H1 (cell line): ENCODE data around the gene CDK3. TPM values are rescaled to one million over a fixed set of nuclear protein-coding genes. Genes with fewer than 3 reads are reported as not detected.

Experiments used
- BCL11A ChIP-seq, 2 experiments: IDR thresholded peaks; one replicate each; pipeline ENCODE4 v1.6.1; 2011; ENCODE audit warnings: low read depth in 2 of 2, low read length in 2 of 2, mild to moderate bottlenecking in 2 of 2
- CREB1 ChIP-seq: IDR thresholded peaks from 2 replicates; pipeline ENCODE4 v1.6.1; 2012; ENCODE audit warnings: inconsistent platforms
- CTBP2 ChIP-seq: IDR thresholded peaks from 2 replicates; pipeline ENCODE4 v1.7.0; 2011; ENCODE audit warnings: borderline replicate concordance, mild to moderate bottlenecking, moderate library complexity, mixed read lengths, low read length; ENCODE audit not compliant: insufficient read depth, insufficient read length
- HDAC2 ChIP-seq, 2 experiments: fragments of 300-600 bp in 1 of 2; sonication (generic) in 1 of 2; IDR thresholded peaks; 2 replicates each; pipeline ENCODE4 v1.6.1; 2011 to 2012; ENCODE audit warnings: low read depth in 2 of 2, low read length in 2 of 2, mild to moderate bottlenecking in 2 of 2, moderate library complexity in 2 of 2, borderline replicate concordance in 1 of 2, inconsistent platforms in 1 of 2
- KDM1A ChIP-seq: fragments of 200-600, 300-600 bp; sonication (generic); IDR thresholded peaks from 2 replicates; pipeline ENCODE4 v1.7.1; 2016; ENCODE audit warnings: mild to moderate bottlenecking, low read length, borderline replicate concordance
- SP4 ChIP-seq: IDR thresholded peaks from 2 replicates; pipeline ENCODE4 v1.6.1; 2012; ENCODE audit warnings: low read length, inconsistent platforms
- SRF ChIP-seq: IDR thresholded peaks from 2 replicates; pipeline ENCODE4 v1.6.1; 2011; ENCODE audit warnings: mild to moderate bottlenecking, low read depth, low read length, moderate library complexity
- SUZ12 ChIP-seq: fragments of 200-600 bp; sonication (generic); IDR thresholded peaks from 2 replicates; pipeline ENCODE4 v1.6.1; 2012; ENCODE audit warnings: mild to moderate bottlenecking, inconsistent platforms, low read length, moderate library complexity, mixed read lengths
- TEAD4 ChIP-seq: IDR thresholded peaks from 2 replicates; pipeline ENCODE4 v1.6.1; 2012; ENCODE audit warnings: low read depth, low read length, inconsistent platforms, mixed read lengths
- polyA plus RNA-seq, 7 experiments: library from polyadenylated mRNA; depleted of rRNA in 3 of 7; stranded (reverse) in 5 of 7; unstranded in 2 of 7; fragments of >200 nt in 5 of 7; fragments of 200-250 nt in 2 of 7; gene quantifications; 1 replicate in 5 of 7; 2 replicates in 1 of 7; 4 replicates in 1 of 7; pipeline versions ENCODE4 v1.2.1 to v1.2.3, GENCODE V29; 2011 to 2013; ENCODE audit warnings: missing spikeins in 2 of 7, mixed read lengths in 2 of 7
- total RNA-seq: library from RNA; stranded (reverse); fragmentation: NEBNext Ultra II Directional; extraction: Animal tissue kit (Norgen Biotek cat#: 25700); gene quantifications from 2 replicates; pipeline ENCODE4 v1.2.1, GENCODE V29; 2021
- TF ChIP-seq, protein P1 (sequence below): IDR thresholded peaks from 2 replicates; pipeline ENCODE4 v1.6.1; 2012; ENCODE audit warnings: low read length, inconsistent platforms

CDK3 gene
- total and polyA plus RNA-seq, 2 of the 8 experiments (the other 6 are each of a cell fraction or from before 2014, with no cell fraction given), result 10.0 to 14.6 TPM

GRCh38 chr17:76024353-76024752, 23.7 kb downstream of the CDK3 start (continued):
- no peak for TF ChIP-seq SP4
- no peak for TF ChIP-seq SRF
- no peak for TF ChIP-seq CREB1
- TF ChIP-seq CTBP2, result no peak
- no peak for TF ChIP-seq SUZ12
- TF ChIP-seq, protein P1, sequence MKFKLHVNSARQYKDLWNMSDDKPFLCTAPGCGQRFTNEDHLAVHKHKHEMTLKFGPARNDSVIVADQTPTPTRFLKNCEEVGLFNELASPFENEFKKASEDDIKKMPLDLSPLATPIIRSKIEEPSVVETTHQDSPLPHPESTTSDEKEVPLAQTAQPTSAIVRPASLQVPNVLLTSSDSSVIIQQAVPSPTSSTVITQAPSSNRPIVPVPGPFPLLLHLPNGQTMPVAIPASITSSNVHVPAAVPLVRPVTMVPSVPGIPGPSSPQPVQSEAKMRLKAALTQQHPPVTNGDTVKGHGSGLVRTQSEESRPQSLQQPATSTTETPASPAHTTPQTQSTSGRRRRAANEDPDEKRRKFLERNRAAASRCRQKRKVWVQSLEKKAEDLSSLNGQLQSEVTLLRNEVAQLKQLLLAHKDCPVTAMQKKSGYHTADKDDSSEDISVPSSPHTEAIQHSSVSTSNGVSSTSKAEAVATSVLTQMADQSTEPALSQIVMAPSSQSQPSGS, result no peak
- no peak for TF ChIP-seq BCL11A (IDR thresholded peaks at IDR 0.05; ENCODE audit: low read depth in 2 of 2, low read length in 2 of 2)
- no peak for TF ChIP-seq KDM1A
- no peak for TF ChIP-seq HDAC2 (IDR thresholded peaks at IDR 0.05; ENCODE audit: borderline replicate concordance in 1 of 2, low read depth in 2 of 2, low read length in 2 of 2)
- no peak for TF ChIP-seq TEAD4
- TF ChIP-seq, all 59 proteins: peak for 0
